Measurements from ENCODE around the gene NR3C2. TPM values are rescaled to one million over a fixed set of nuclear protein-coding genes. Genes with fewer than 3 reads are reported as not detected.

The NR3C2 gene
- total RNA-seq, 1 experiment from 2014 or later, result 2.7 TPM

DNA sequence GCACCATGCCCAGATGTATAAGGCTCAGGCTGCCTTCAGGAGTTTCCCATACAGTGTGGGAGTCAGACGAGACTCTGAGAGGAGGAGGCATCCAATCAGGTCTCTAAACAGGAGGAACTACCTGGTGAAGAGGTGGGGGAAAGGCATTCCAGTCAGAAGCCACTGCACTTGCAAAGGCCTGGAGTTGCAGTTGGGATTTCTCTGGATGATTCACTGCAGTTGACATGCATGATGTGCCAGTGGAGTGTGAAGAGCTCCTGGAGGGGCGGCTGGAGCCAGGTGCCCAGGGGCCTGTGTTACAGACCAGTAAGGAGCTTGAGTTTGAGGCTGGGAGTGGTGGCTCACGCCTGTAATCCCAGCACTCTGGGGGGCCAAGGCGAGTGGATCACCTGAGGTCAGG is 371.2 kb downstream of the NR3C2 start:
- Histone ChIP-seq H4K20me1 (ENCODE audit: insufficient read depth) (no peaks in the 10 kb centered on the region), H3K36me3 (ENCODE audit: control insufficient read depth in 1 of 2, insufficient read depth in 2 of 2, low read length in 2 of 2) (no peaks in the 10 kb centered on the region; a peak in 1 of 4 replicates), H3K9me2 (ENCODE audit: insufficient read depth) (no peaks in the 10 kb centered on the region), H3K4me3 (replicated peaks in 1 of 2; ENCODE audit: low read depth in 1 of 2, low read length in 2 of 2) (no peak overlapping the region), H2AFZ (ENCODE audit: low read depth, low read length, poor library complexity, severe bottlenecking) (no peak overlapping the region), H3K4me2 (ENCODE audit: low read length) (no peak overlapping the region), H3K27me3 (ENCODE audit: insufficient read depth, low read length) (no peaks in the 10 kb centered on the region), H3K4me1 (ENCODE audit: control insufficient read depth in 1 of 2, insufficient read depth in 2 of 2, low read length in 2 of 2) (no peaks in the 10 kb centered on the region), H3K27ac (ENCODE audit: low read depth, low read length) (no peak overlapping the region), H3K9ac (ENCODE audit: low read length) (no peak overlapping the region), H3K79me2 (ENCODE audit: insufficient read depth, low read length) (no peaks in the 10 kb centered on the region), H3K9me3 (ENCODE audit: control insufficient read depth in 1 of 2, insufficient read depth in 1 of 2, low read depth in 1 of 2, low read length in 2 of 2) (0 out of 4 replicates have a peak, but pooled peaks cover 0 to 4% of the 10 kb centered on the region in 2 experiments)
- ChIA-PET CTCF (no interaction called here), RAD21 (ENCODE audit: low non-redundant PET in 1 of 2, low total read pairs in 2 of 2, uncharacterized antibody in 2 of 2, unreplicated experiment in 2 of 2) (no interaction called here), POLR2A (no interaction called here)
- ATAC-seq (no peak), DNase-seq (ENCODE audit: low read depth, low spot score) (no peak)
- BruUV-seq (replicated peaks), result no TSS peak
- TF ChIP-seq, protein P1, sequence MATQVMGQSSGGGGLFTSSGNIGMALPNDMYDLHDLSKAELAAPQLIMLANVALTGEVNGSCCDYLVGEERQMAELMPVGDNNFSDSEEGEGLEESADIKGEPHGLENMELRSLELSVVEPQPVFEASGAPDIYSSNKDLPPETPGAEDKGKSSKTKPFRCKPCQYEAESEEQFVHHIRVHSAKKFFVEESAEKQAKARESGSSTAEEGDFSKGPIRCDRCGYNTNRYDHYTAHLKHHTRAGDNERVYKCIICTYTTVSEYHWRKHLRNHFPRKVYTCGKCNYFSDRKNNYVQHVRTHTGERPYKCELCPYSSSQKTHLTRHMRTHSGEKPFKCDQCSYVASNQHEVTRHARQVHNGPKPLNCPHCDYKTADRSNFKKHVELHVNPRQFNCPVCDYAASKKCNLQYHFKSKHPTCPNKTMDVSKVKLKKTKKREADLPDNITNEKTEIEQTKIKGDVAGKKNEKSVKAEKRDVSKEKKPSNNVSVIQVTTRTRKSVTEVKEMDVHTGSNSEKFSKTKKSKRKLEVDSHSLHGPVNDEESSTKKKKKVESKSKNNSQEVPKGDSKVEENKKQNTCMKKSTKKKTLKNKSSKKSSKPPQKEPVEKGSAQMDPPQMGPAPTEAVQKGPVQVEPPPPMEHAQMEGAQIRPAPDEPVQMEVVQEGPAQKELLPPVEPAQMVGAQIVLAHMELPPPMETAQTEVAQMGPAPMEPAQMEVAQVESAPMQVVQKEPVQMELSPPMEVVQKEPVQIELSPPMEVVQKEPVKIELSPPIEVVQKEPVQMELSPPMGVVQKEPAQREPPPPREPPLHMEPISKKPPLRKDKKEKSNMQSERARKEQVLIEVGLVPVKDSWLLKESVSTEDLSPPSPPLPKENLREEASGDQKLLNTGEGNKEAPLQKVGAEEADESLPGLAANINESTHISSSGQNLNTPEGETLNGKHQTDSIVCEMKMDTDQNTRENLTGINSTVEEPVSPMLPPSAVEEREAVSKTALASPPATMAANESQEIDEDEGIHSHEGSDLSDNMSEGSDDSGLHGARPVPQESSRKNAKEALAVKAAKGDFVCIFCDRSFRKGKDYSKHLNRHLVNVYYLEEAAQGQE (IDR thresholded peaks at IDR 0.05; ENCODE audit: low read depth), result no peak
- TF ChIP-seq, protein P2, sequence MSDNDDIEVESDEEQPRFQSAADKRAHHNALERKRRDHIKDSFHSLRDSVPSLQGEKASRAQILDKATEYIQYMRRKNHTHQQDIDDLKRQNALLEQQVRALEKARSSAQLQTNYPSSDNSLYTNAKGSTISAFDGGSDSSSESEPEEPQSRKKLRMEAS (IDR thresholded peaks at IDR 0.05), result no peak
- TF ChIP-seq EGR1 (IDR thresholded peaks at IDR 0.05; ENCODE audit: low read depth), result no peak
- TF ChIP-seq JUND (IDR thresholded peaks at IDR 0.05), result no peak
- no peak for TF ChIP-seq EZH2phosphoT487 (IDR thresholded peaks at IDR 0.05; ENCODE audit: borderline replicate concordance)
- TF ChIP-seq YY1 (IDR thresholded peaks at IDR 0.05; ENCODE audit: extremely low read depth, insufficient replicate concordance, low read depth, low read length), result no peak
- TF ChIP-seq ELF1 (IDR thresholded peaks at IDR 0.05; ENCODE audit: borderline replicate concordance, low read depth), result no peak
- TF ChIP-seq ZFX (IDR thresholded peaks at IDR 0.05), result no peak
- no peak for TF ChIP-seq FOSL1 (IDR thresholded peaks at IDR 0.05; ENCODE audit: low read depth)
- TF ChIP-seq, protein P3, sequence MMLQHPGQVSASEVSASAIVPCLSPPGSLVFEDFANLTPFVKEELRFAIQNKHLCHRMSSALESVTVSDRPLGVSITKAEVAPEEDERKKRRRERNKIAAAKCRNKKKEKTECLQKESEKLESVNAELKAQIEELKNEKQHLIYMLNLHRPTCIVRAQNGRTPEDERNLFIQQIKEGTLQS (IDR thresholded peaks at IDR 0.05), result no peak
- TF ChIP-seq EZH2 (IDR thresholded peaks at IDR 0.05), result no peak
- no peak for TF ChIP-seq SRF (IDR thresholded peaks at IDR 0.05; ENCODE audit: low read depth)
- TF ChIP-seq, protein P4, sequence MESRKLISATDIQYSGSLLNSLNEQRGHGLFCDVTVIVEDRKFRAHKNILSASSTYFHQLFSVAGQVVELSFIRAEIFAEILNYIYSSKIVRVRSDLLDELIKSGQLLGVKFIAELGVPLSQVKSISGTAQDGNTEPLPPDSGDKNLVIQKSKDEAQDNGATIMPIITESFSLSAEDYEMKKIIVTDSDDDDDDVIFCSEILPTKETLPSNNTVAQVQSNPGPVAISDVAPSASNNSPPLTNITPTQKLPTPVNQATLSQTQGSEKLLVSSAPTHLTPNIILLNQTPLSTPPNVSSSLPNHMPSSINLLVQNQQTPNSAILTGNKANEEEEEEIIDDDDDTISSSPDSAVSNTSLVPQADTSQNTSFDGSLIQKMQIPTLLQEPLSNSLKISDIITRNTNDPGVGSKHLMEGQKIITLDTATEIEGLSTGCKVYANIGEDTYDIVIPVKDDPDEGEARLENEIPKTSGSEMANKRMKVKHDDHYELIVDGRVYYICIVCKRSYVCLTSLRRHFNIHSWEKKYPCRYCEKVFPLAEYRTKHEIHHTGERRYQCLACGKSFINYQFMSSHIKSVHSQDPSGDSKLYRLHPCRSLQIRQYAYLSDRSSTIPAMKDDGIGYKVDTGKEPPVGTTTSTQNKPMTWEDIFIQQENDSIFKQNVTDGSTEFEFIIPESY (IDR thresholded peaks at IDR 0.05; ENCODE audit: extremely low read depth, insufficient replicate concordance, low read length), result no peak
- TF ChIP-seq, protein P5, sequence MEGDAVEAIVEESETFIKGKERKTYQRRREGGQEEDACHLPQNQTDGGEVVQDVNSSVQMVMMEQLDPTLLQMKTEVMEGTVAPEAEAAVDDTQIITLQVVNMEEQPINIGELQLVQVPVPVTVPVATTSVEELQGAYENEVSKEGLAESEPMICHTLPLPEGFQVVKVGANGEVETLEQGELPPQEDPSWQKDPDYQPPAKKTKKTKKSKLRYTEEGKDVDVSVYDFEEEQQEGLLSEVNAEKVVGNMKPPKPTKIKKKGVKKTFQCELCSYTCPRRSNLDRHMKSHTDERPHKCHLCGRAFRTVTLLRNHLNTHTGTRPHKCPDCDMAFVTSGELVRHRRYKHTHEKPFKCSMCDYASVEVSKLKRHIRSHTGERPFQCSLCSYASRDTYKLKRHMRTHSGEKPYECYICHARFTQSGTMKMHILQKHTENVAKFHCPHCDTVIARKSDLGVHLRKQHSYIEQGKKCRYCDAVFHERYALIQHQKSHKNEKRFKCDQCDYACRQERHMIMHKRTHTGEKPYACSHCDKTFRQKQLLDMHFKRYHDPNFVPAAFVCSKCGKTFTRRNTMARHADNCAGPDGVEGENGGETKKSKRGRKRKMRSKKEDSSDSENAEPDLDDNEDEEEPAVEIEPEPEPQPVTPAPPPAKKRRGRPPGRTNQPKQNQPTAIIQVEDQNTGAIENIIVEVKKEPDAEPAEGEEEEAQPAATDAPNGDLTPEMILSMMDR (IDR thresholded peaks at IDR 0.05 in 2 of 3, conservative IDR thresholded peaks at IDR 0.05 in 1 of 3; ENCODE audit: borderline replicate concordance in 1 of 3, insufficient read depth in 1 of 3, low read depth in 2 of 3, low read length in 2 of 3), result no peak
- TF ChIP-seq POLR2A (IDR thresholded peaks at IDR 0.05; ENCODE audit: borderline replicate concordance, extremely low read depth, insufficient read depth, insufficient read length), result no peak
- TF ChIP-seq SP1 (IDR thresholded peaks at IDR 0.05; ENCODE audit: low read depth), result no peak
- TF ChIP-seq RAD21 (IDR thresholded peaks at IDR 0.05; ENCODE audit: low read depth), result no peak
- TF ChIP-seq SIN3A (IDR thresholded peaks at IDR 0.05; ENCODE audit: low read depth), result no peak
- TF ChIP-seq ZNF274 (IDR thresholded peaks at IDR 0.05; ENCODE audit: low read depth, low read length), result no peak
- intact Hi-C loops (cut with micrococcal nuclease), result no loop called here
